HUES48 (cell line): ENCODE results near the gene C1QL2.
A peak's percentile ranks its signal among the peaks of the same experiment; 100 is the strongest.

Source experiments
- H3K27ac ChIP-seq: one replicate; pipeline ENCODE4 v1.7.0; 2013; ENCODE audit warnings: low read depth, low read length, inconsistent platforms
- H3K27me3 ChIP-seq: 2 replicates; pipeline ENCODE4 v1.6.1; 2013; ENCODE audit warnings: mild to moderate bottlenecking, low read length; ENCODE audit not compliant: control insufficient read depth, insufficient read depth
- H3K36me3 ChIP-seq: 2 replicates; pipeline ENCODE4 v1.6.1; 2013; ENCODE audit warnings: low read length; ENCODE audit not compliant: control insufficient read depth, insufficient read depth
- H3K4me1 ChIP-seq: 2 replicates; pipeline ENCODE4 v1.6.1; 2013; ENCODE audit warnings: mild to moderate bottlenecking, low read length; ENCODE audit not compliant: control insufficient read depth, insufficient read depth
- H3K4me3 ChIP-seq: 2 replicates; pipeline ENCODE4 v1.5.1; 2013; ENCODE audit warnings: mild to moderate bottlenecking, low read depth, low read length
- H3K9ac ChIP-seq: 2 replicates; pipeline ENCODE4 v1.6.1; 2013; ENCODE audit warnings: mild to moderate bottlenecking, low read depth, low read length, moderate library complexity
- H3K9me3 ChIP-seq: 2 replicates; pipeline ENCODE4 v1.6.1; 2013; ENCODE audit warnings: low read length; ENCODE audit not compliant: control insufficient read depth, insufficient read depth

C1QL2 gene

GRCh38 chr2:119136872-119137271, 21.7 kb downstream of the C1QL2 start:
- H3K9me3 ChIP-seq: no peaks in the 10 kb centered on the region
- no peak overlapping the region for H3K4me3 ChIP-seq
- no peaks in the 10 kb centered on the region for H3K27me3 ChIP-seq

GRCh38 chr2:119136093-119136492, 22.5 kb downstream of the C1QL2 start:
- Histone ChIP-seq H3K4me3 (no peak overlapping the region), H3K4me1 (peaks cover 5% of the 10 kb centered on the region; the same call in 1 of the 2 replicates), H3K36me3 (no peaks in the 10 kb centered on the region), H3K27ac (no peak overlapping the region), H3K9ac (no peak overlapping the region), H3K27me3 (no peaks in the 10 kb centered on the region), H3K9me3 (no peaks in the 10 kb centered on the region)

More at GRCh38 chr2:119136872-119137271, 21.7 kb downstream of the C1QL2 start:
- Histone ChIP-seq H3K36me3 (no peaks in the 10 kb centered on the region), H3K9ac (no peak overlapping the region), H3K4me1 (peaks cover 5% of the 10 kb centered on the region; the same call in 1 of the 2 replicates), H3K27ac (no peak overlapping the region)

- Histone ChIP-seq H3K27me3 (no peaks in the 10 kb centered on the region), H3K4me3 (no peak overlapping the region), H3K9ac (no peak overlapping the region)
These were observed 23.8 kb downstream of the C1QL2 start for GRCh38 chr2:119134775-119135174.

DNA sequence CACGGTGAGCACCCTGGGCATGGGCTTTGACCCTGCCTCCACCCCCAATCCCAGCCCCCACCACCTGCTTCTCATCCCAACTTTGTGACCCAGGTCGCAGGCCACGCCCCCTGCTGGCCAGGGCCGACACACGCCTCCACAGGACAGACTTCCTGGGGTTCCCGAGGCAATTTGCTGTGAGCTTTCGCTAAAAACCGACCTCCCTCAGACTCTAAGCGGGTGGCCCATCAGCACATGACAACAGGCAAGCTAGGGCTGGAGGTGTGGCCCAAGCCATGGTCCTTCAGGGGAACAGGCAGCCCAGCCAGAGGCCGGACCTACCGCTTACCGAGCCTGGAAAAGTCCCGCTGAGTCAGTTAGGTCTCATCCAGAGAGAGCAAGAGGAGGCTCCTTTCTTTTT, 31.9 kb downstream of the C1QL2 start:
- no peak overlapping the region for H3K9ac ChIP-seq
- H3K27ac ChIP-seq: peak overlapping the region; percentile 20
- peaks cover 4% of the 10 kb centered on the region; the same call in 1 of the 2 replicates for H3K27me3 ChIP-seq
- peaks cover 15% of the 10 kb centered on the region for H3K4me1 ChIP-seq
- no peaks in the 10 kb centered on the region for H3K36me3 ChIP-seq
- no peak overlapping the region for H3K4me3 ChIP-seq
- no peaks in the 10 kb centered on the region for H3K9me3 ChIP-seq

More at GRCh38 chr2:119134775-119135174, 23.8 kb downstream of the C1QL2 start:
- H3K36me3 ChIP-seq: no peaks in the 10 kb centered on the region
- no peaks in the 10 kb centered on the region for H3K9me3 ChIP-seq
- no peak overlapping the region for H3K27ac ChIP-seq
- peaks cover 17% of the 10 kb centered on the region for H3K4me1 ChIP-seq

DNA sequence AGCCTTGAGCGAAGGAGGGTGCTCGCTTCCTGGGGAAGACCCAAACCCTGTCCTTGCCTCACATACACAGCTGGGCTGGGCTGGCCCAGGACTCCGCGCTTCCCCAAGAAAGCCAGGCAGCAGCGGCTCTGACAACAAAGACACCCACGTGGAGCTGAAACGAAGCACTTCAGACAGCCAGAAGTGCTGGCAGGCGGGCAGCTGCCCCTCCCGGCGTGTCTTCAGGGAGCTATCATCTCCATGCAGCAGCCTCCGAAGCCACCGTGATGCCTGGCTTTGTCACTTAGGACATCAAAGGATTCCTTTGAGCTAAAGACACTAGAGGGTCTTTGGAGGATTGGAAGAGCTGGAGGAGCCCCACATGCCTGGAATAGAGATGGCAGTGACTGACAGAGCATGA, 35.2 kb downstream of the C1QL2 start:
- Histone ChIP-seq H3K27ac (no peak overlapping the region), H3K27me3 (peaks cover 4% of the 10 kb centered on the region; the same call in 1 of the 2 replicates), H3K4me3 (no peak overlapping the region), H3K9me3 (no peaks in the 10 kb centered on the region), H3K4me1 (peaks cover 17% of the 10 kb centered on the region), H3K36me3 (no peaks in the 10 kb centered on the region), H3K9ac (no peak overlapping the region)

- Histone ChIP-seq H3K4me1 (peaks cover 21% of the 10 kb centered on the region), H3K4me3 (no peak overlapping the region), H3K36me3 (no peaks in the 10 kb centered on the region), H3K27ac (no peak overlapping the region), H3K27me3 (peaks cover under 1% of the 10 kb centered on the region; the same call in 1 of the 2 replicates), H3K9ac (no peak overlapping the region), H3K9me3 (no peaks in the 10 kb centered on the region)
These were observed 35.9 kb downstream of the C1QL2 start for GRCh38 chr2:119122663-119123062.

GRCh38 chr2:119119999-119120756, 38.4 kb downstream of the C1QL2 start:
- H3K4me1 ChIP-seq: peaks cover 21% of the 10 kb centered on the region
- no peaks in the 10 kb centered on the region for H3K36me3 ChIP-seq
- no peak overlapping the region for H3K9ac ChIP-seq
- H3K27ac ChIP-seq: no peak overlapping the region
- H3K4me3 ChIP-seq: no peak overlapping the region
- H3K27me3 ChIP-seq: no peaks in the 10 kb centered on the region; the same call in 1 of the 2 replicates
- H3K9me3 ChIP-seq: no peaks in the 10 kb centered on the region

DNA sequence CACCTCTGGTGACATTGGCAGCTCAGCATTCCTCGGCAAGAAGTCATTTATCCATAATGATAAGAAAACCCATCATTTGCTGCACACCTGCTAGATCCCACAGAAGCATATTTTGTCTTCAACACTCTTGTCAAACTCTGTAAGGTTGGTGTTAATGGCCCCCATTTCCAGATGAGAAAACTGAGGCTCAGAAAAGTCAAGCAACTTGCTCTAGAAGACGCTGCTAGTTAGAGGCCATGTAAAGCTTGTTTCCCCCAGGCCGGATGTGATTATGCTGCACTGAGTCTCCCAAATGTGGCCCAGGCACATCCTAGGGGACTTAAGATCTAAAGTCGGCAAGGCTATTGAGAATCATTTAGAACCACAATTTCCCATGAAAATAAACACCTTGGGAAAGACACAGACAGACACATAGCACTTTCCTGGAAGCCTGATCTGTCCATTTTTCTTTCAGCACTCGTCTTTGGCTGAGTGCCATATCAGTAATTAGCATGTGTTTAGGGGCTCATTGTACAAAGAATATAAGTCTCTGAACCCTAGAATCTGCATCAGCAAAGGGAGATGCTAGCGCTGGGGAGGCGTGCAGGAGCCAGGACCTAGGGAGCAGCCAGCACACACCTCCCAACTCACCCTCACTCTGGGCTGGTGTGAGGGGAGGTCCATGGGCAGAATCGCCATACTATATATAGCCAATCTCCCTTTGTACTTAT, 39.3 kb downstream of the C1QL2 start:
- Histone ChIP-seq H3K27ac (no peak overlapping the region), H3K4me1 (peaks cover 21% of the 10 kb centered on the region), H3K9ac (no peak overlapping the region), H3K9me3 (no peaks in the 10 kb centered on the region), H3K4me3 (no peak overlapping the region), H3K27me3 (no peaks in the 10 kb centered on the region; the same call in 1 of the 2 replicates), H3K36me3 (no peaks in the 10 kb centered on the region)

- H3K9ac ChIP-seq: no peak overlapping the region
- no peak overlapping the region for H3K27ac ChIP-seq
- no peaks in the 10 kb centered on the region; the same call in 1 of the 2 replicates for H3K27me3 ChIP-seq
- no peaks in the 10 kb centered on the region for H3K9me3 ChIP-seq
- H3K4me1 ChIP-seq: peaks cover 28% of the 10 kb centered on the region
- no peaks in the 10 kb centered on the region for H3K36me3 ChIP-seq
- no peak overlapping the region for H3K4me3 ChIP-seq
These were observed 40.4 kb downstream of the C1QL2 start for GRCh38 chr2:119117891-119118882.

DNA sequence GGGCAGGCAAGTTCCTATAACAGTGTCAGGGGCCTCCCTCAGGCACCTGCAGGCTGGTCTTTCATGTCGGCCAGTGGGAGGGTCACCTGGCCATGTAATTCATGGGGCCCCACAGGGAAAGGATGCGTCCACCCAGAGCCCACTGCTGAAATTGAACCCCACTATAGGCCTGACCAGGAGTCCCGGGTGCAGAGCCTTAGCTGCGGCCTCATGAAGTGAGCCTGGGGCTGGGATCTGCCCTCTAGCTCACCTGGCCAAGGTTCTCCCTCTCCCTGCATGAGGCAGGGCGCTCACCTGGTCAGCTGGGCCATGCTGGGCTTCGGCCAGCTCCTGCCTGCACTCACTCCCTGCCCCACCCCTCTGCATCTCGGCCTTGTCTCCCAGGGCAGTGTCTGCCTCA, 41.1 kb downstream of the C1QL2 start:
- Histone ChIP-seq H3K4me3 (no peak overlapping the region), H3K27me3 (no peaks in the 10 kb centered on the region; the same call in 1 of the 2 replicates), H3K4me1 (peaks cover 36% of the 10 kb centered on the region), H3K9me3 (no peaks in the 10 kb centered on the region), H3K9ac (no peak overlapping the region), H3K36me3 (no peaks in the 10 kb centered on the region), H3K27ac (no peak overlapping the region)
